Dendritic cell treated with granulocyte-macrophage colony-stimulating factor and Interleukin-4, amounts not matched to agents 40 ng/mL and 50 ng/mL, for 4 days (primary cell): Measurements from ENCODE around the gene MBNL2.

ENCODE experiments used
- H3K27ac Mint-ChIP-seq: one replicate; pipeline ENCODE4 v1.8.0; 2022; ENCODE audit warnings: mild to moderate bottlenecking, mixed read lengths
- H3K27me3 Mint-ChIP-seq: one replicate; pipeline ENCODE4 v1.8.0; 2022; ENCODE audit warnings: mild to moderate bottlenecking, mixed read lengths
- H3K36me3 Mint-ChIP-seq: one replicate; pipeline ENCODE4 v1.8.0; 2022; ENCODE audit warnings: low read depth, mixed read lengths
- H3K4me1 Mint-ChIP-seq: one replicate; pipeline ENCODE4 v1.8.0; 2022; ENCODE audit warnings: low read depth, mixed read lengths
- H3K4me3 Mint-ChIP-seq: one replicate; pipeline ENCODE4 v1.8.0; 2022; ENCODE audit warnings: mild to moderate bottlenecking, moderate library complexity, mixed read lengths
- H3K9me3 Mint-ChIP-seq: one replicate; pipeline ENCODE4 v1.8.0; 2022; ENCODE audit warnings: mixed read lengths
- intact Hi-C: fragments of 100-400 bp; cut with micrococcal nuclease; formaldehyde crosslinking; loops from one replicate; pipeline ENCODE4 v1.15.0; 2022

Gene MBNL2

DNA sequence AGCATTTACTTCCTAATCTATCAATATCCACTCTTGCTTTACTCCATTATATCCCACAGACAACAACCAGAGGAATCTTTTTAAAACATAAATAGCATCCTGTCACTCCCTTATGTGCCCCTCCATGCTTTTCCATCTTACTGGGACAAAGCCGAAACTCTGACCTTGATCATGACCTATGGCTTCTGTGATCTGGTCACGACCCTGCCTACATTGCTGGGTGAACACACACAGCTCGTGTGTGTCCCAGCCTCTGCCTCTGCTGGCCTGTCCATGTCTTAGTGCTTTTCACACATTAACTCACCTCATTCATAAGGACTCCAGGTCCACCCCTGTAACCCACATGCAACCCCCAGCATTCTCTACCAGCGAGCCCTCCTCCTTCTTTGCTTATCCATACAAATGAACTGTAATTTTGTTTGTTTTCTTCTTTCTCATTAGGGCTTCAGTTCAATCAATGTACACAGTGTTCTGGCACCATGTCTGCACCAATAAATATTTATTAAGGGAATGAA lies 115.9 kb downstream of the MBNL2 start:
- Mint-ChIP-seq H3K27me3 (no peaks in the 10 kb centered on the region), H3K9me3 (no peaks in the 10 kb centered on the region), H3K4me3 (no peak overlapping the region), H3K4me1 (no peaks in the 10 kb centered on the region), H3K36me3 (peaks cover 4% of the 10 kb centered on the region), H3K27ac (no peak overlapping the region)
- intact Hi-C loops = no loop called here

DNA sequence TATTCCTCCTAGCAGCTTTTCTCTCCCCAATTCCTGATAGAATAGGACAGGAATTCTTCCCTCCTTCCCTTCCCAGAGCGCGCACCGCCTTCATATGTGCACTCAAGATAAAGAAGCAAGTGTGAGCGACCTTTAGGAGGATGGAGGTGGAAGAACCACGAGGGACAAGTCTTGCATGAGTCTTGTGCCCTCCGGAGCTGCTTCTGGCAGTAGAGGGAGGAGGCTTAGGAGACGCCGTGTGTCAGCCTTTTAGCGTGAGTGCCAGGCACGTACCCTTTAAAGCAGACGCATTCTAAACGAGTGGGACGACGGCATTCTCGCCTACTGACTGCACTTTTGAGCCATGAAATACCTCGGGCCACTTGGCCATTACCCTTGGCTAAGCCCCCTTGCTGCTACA lies 116.4 kb downstream of the MBNL2 start:
- no peak overlapping the region for H3K4me3 Mint-ChIP-seq
- peaks cover 10% of the 10 kb centered on the region for H3K36me3 Mint-ChIP-seq
- H3K4me1 Mint-ChIP-seq = no peaks in the 10 kb centered on the region
- intact Hi-C loops = no loop called here
- no peaks in the 10 kb centered on the region for H3K9me3 Mint-ChIP-seq
- no peaks in the 10 kb centered on the region for H3K27me3 Mint-ChIP-seq
- no peak overlapping the region for H3K27ac Mint-ChIP-seq

DNA sequence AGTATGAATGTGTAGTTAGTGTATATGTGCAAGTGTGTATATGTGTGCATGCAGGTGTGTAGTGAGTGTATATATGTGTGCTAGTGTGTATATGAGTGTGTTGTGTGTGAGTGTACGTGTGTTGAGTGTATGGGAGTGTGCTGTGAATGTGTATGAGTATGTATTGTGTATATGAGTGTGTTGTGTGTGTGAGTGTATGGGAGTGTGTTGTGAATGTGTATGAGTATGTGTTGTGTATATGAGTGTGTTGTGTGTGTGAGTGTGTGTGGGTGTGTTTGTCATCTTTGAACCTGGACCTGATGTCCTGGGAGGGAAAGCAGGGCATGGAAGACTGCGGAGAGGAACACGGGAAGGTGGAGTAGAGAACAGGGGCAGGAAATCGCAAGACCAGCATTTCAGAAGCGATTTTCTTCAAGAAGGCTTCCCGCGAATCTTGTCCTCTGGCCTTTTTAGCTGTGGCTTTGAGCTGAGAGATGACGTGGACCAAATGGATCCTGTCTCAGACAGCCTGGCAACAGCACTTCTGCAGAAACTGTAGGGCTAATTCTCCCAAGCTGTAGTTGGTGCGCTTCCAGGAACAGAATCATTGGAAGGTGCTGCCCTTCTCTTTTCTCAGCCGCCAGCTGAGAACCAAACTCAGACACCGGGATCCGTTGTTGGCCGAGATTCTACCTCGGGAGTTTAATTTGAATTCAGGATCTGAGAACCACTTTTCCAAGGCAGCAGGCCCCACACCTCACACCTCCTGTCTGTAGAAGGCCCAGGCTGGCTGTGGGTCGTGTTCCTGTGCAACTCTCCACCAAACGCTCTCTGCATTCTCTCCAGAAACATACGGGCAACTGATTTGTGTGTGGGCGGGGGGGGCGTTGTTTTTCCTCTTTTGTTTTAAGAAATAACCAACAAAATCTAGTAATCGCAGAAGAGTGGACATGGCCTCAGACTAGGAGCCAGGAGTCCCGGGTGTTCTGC lies 117.2 kb downstream of the MBNL2 start:
- H3K9me3 Mint-ChIP-seq = no peaks in the 10 kb centered on the region
- H3K4me1 Mint-ChIP-seq = no peaks in the 10 kb centered on the region
- intact Hi-C loops = no loop called here
- no peak overlapping the region for H3K4me3 Mint-ChIP-seq
- no peaks in the 10 kb centered on the region for H3K27me3 Mint-ChIP-seq
- no peak overlapping the region for H3K27ac Mint-ChIP-seq
- H3K36me3 Mint-ChIP-seq = peaks cover 13% of the 10 kb centered on the region

DNA sequence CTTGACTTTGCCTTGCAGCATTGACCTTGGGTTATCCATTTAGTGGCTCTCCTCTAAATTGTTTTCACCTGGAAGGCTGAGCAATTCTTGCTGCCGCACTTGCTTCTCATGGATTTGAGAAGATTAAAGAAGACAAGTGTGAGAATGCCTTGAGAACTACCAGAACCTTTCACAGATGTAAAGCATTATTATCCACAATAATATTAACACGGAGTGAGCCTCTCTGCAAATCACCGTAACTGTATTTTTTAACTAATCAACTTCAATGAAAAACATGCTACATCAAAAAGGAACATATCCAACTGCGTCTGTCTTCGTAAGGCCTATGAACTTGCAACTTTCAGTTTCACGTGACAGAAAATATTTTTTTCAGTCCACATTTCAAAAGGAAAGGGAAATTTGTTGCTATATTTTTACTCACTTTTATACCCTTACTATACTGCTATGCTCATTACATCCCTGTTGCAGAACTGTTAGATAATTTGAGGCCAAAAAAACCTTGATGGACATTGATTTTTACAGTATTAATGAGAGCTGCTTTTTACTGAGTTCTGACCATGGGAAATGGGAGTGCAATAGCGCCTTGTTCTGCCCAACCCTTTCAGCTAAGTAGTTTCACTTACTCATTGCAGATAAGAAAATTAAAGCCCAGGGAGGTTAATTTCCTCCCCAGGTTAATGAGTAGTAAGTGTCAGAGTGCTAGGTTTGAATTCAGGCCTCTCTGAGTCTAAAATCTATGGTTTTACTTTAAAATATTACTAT lies 118.0 kb downstream of the MBNL2 start:
- Mint-ChIP-seq H3K27me3 (no peaks in the 10 kb centered on the region), H3K36me3 (peaks cover 14% of the 10 kb centered on the region), H3K4me3 (no peak overlapping the region), H3K4me1 (no peaks in the 10 kb centered on the region), H3K27ac (no peak overlapping the region), H3K9me3 (no peaks in the 10 kb centered on the region)
- intact Hi-C loops = loop anchor here (5.0 kb wide), 1 partner anchor 128 kb away; no protein-coding TSS in a partner anchor

DNA sequence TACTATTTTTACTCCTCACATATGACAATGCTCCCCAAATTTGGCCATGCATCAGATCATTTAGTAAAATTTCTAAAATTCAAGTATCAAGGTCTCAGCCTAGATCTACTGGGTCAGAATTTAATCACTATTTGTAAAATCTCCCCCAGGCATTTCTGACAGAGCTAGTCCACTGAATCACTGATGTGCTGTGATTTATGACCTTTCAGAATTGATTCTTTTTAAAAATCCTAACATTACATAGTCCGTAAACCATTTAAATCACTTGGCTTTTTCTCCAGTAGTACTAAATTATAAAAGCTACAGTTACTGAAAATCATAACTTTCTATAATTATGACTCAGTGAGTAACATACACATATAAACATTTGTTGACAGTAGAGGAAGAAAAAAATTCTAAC lies 119.0 kb downstream of the MBNL2 start:
- H3K36me3 Mint-ChIP-seq = peaks cover 24% of the 10 kb centered on the region
- no peaks in the 10 kb centered on the region for H3K27me3 Mint-ChIP-seq
- no peaks in the 10 kb centered on the region for H3K9me3 Mint-ChIP-seq
- no peak overlapping the region for H3K4me3 Mint-ChIP-seq
- no peak overlapping the region for H3K27ac Mint-ChIP-seq
- intact Hi-C loops = loop anchor here (5.0 kb wide), 1 partner anchor 129 kb away; no protein-coding TSS in a partner anchor
- H3K4me1 Mint-ChIP-seq = no peaks in the 10 kb centered on the region

DNA sequence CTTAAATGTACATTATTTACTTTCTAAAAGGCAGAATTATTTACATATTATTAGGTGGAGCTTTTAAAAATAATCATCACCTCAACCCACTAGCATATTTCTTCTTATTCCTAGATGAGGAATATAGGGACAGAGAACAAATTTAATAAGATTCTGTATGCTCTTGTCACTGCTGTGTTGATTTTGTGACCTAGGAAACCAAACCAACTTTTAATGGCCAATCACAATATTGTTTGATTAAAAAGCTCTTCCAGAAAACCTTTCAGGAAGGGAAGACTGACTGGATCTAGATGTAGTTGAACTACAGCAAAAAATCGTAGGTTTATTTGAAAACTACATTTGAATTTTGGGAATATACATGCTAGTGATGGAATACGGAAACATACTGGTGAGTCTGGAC lies 120.0 kb downstream of the MBNL2 start:
- no peak overlapping the region for H3K27ac Mint-ChIP-seq
- peaks cover 34% of the 10 kb centered on the region for H3K36me3 Mint-ChIP-seq
- intact Hi-C loops = loop anchor here (5.0 kb wide), 1 partner anchor 130 kb away; no protein-coding TSS in a partner anchor
- no peaks in the 10 kb centered on the region for H3K27me3 Mint-ChIP-seq
- no peak overlapping the region for H3K4me3 Mint-ChIP-seq
- no peaks in the 10 kb centered on the region for H3K4me1 Mint-ChIP-seq
- H3K9me3 Mint-ChIP-seq = no peaks in the 10 kb centered on the region

DNA sequence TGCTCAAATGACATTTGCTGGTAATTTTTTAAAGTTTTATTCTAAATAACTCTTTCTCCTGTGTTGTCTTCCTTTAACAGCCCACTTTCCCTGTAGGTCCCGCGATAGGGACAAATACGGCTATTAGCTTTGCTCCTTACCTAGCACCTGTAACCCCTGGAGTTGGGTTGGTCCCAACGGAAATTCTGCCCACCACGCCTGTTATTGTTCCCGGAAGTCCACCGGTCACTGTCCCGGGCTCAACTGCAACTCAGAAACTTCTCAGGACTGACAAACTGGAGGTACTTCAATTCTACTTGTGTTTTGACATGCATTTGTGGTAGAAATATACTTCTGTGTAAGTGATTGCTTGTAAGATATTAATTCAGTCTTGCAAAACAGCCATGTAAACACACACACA lies 120.8 kb downstream of the MBNL2 start:
- intact Hi-C loops = loop anchor here (5.0 kb wide), 1 partner anchor 131 kb away; no protein-coding TSS in a partner anchor

DNA sequence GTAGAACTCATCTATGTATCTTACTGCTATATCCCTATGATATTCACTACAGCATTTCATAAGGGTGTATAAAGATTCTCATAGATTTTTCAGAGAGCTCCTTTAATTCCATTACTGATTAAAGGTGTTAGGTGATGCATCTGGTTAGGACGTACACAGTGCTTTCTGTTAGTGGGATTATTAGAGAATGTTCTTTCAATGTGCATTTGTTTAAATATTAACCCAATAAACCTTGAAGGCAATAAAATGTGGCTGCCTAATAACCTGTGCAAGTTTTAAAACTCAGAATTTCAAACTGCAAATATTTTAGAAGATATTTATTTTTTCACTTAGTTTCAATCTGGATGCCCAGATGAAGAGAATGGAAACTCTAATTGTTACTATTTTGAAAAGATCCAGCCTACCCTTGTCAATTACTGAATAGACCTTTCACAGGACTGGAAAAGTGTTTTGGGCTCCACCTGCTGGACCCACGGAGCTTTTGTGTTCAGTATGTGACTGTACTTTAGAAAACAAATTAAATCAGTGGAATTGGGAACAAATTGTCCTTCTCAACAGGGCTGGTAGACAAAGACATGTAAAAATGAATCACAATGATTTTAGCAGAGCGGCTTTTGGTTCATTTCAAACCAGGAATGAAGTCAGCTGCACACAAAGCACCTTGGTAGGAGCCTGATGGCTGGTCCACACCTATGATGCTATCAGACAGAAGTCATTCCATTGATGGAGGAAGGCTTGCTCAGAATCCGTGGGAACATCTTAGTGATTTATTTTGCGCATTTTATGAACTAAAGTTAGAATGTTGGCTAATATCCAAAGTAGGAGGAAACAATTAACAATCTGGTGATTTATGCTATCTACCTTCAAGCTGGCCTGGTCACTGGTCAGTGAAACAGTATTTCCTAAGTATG lies 122.4 kb downstream of the MBNL2 start:
- H3K27ac Mint-ChIP-seq = no peak overlapping the region
- H3K36me3 Mint-ChIP-seq = peaks cover 58% of the 10 kb centered on the region
- no peaks in the 10 kb centered on the region for H3K27me3 Mint-ChIP-seq
- intact Hi-C loops = loop anchor here (1.0 to 5.0 kb wide), 2 partner anchors 132 to 234 kb away; no protein-coding TSS in a partner anchor
- no peaks in the 10 kb centered on the region for H3K4me1 Mint-ChIP-seq
- H3K4me3 Mint-ChIP-seq = no peak overlapping the region
- H3K9me3 Mint-ChIP-seq = no peaks in the 10 kb centered on the region

More for the DNA sequence above, 120.8 kb downstream of the MBNL2 start:
- no peaks in the 10 kb centered on the region for H3K27me3 Mint-ChIP-seq
- no peak overlapping the region for H3K27ac Mint-ChIP-seq
- H3K9me3 Mint-ChIP-seq = no peaks in the 10 kb centered on the region
- H3K36me3 Mint-ChIP-seq = peaks cover 42% of the 10 kb centered on the region
- no peak overlapping the region for H3K4me3 Mint-ChIP-seq
- H3K4me1 Mint-ChIP-seq = no peaks in the 10 kb centered on the region

DNA sequence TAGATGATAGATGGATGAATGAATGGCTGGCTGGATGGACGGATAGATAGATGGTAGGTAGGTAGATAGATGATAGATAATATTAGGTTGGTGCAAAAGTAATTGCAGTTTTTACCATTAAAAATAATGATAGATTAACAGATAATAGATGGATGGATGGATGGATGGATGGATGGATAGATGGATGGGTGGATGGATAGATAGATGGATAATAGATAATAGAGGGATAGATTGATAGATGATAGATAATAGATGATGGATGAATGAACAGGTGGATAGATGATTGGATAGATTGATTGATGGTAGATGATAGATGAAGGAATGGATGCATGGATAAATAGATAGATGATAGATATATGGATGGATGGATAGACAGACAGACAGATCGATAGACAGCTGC lies 124.0 kb downstream of the MBNL2 start:
- Mint-ChIP-seq H3K27ac (no peak overlapping the region), H3K27me3 (no peaks in the 10 kb centered on the region), H3K4me3 (no peak overlapping the region), H3K36me3 (peaks cover 73% of the 10 kb centered on the region), H3K4me1 (no peaks in the 10 kb centered on the region), H3K9me3 (no peaks in the 10 kb centered on the region)
- intact Hi-C loops = no loop called here

DNA sequence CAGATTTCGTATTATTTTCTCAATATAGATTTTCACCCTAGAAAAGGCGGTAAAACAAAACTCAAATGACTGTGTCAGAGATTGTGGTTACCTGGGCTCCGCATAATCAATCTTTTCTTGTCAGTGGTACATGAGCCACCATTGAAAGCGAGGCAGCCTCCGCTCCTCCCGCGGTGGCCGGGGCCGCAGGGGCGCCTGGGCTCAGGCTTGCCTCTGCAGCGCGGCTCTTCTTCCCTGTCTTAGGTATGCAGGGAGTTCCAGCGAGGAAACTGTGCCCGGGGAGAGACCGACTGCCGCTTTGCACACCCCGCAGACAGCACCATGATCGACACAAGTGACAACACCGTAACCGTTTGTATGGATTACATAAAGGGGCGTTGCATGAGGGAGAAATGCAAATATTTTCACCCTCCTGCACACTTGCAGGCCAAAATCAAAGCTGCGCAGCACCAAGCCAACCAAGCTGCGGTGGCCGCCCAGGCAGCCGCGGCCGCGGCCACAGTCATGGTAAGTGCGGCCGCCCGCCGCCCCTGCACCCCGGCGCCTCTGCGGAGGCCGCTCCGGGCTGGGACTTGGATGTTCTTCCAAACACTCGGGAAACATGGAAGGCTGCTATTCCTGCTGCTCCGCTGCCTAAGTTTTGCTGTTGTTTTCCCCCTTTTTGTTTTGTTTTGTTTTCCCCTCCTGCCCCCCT lies 124.6 kb downstream of the MBNL2 start:
- intact Hi-C loops = no loop called here
- H3K36me3 Mint-ChIP-seq = peaks cover 79% of the 10 kb centered on the region
- H3K9me3 Mint-ChIP-seq = no peaks in the 10 kb centered on the region
- H3K27ac Mint-ChIP-seq = no peak overlapping the region
- no peaks in the 10 kb centered on the region for H3K27me3 Mint-ChIP-seq
- H3K4me1 Mint-ChIP-seq = no peaks in the 10 kb centered on the region
- no peak overlapping the region for H3K4me3 Mint-ChIP-seq

DNA sequence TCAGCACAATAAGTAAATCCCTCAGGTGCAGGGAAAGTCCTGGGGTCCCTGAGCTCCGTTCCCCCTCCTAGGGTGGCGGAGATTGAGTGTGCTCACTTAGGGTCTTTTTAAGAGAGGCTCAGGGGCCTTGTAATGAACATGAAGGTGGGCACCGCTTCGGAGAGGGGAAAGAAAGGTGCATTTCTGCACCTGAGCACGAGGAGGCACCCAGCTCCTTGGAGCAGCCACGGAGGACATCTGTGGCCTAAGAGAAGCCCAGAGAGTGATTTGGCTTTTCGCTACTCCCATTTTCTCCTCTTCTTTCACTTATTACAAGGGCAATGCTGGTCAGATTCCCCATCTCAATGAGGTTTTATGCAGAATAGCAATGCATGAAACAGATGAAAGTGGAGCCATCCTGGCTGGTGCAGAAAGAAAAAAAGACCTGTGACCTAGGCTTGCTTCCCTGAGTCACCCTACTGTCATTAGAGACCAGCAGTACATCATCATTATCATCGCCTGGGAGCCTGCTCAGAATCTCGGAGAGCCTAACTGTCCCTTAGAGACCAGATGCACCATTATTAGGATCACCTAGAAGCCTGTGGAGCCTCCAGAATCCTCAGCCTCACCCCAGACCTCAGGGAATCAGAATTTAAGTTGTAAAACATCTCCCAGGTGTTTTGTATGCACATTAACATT lies 125.3 kb downstream of the MBNL2 start:
- intact Hi-C loops = no loop called here
- no peaks in the 10 kb centered on the region for H3K4me1 Mint-ChIP-seq
- H3K9me3 Mint-ChIP-seq = no peaks in the 10 kb centered on the region
- no peaks in the 10 kb centered on the region for H3K27me3 Mint-ChIP-seq
- H3K36me3 Mint-ChIP-seq = peaks cover 85% of the 10 kb centered on the region
- H3K27ac Mint-ChIP-seq = no peak overlapping the region
- H3K4me3 Mint-ChIP-seq = no peak overlapping the region

DNA sequence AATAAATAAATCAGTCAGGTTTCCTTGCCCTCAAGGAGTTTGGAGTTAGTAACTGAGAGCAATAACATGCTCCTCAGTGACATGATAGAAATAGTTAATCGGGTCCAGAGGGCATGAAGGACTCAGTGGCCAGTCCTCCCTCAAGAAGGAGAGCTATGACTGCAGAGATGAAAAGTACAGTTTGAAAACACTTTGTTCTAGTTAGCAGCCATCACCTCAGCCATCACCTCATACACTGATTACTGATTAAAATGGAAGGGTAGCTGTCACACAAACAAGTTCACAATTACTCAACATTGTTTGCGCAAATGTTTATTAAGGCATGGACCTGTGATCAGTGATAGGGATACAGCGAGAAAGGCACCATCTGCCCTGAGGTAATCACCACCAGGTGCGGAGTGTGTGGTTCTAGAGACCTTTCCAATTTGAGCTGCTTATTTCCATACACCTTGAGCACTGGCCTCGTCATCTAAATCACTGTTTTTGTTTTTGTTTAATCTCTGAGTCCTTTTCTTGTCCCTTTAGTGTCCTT lies 126.5 kb downstream of the MBNL2 start:
- H3K9me3 Mint-ChIP-seq = no peaks in the 10 kb centered on the region
- peaks cover 77% of the 10 kb centered on the region for H3K36me3 Mint-ChIP-seq
- intact Hi-C loops = no loop called here
- no peaks in the 10 kb centered on the region for H3K4me1 Mint-ChIP-seq
- no peaks in the 10 kb centered on the region for H3K27me3 Mint-ChIP-seq
- H3K27ac Mint-ChIP-seq = no peak overlapping the region
- no peak overlapping the region for H3K4me3 Mint-ChIP-seq
